ENCODE measurements around the gene SERTAD1.

GRCh38 chr19:40371802-40372122 is 54.0 kb downstream of the SERTAD1 start:
- TF ChIP-seq GATA1 (IDR thresholded peaks at IDR 0.05; ENCODE audit: low read depth, low read length): no peak
- TF ChIP-seq POLR2A (IDR thresholded peaks at IDR 0.05; ENCODE audit: low read length): no peak
